CD4-positive, alpha-beta T cell treated with Interleukin-4 for 4 hours (primary cell): ENCODE measurements around the gene DPY19L3.

Experiments
- DNase-seq: peaks from one replicate; pipeline ENCODE4 v3.0.0-alpha.2; 2020

DPY19L3 gene

DNA sequence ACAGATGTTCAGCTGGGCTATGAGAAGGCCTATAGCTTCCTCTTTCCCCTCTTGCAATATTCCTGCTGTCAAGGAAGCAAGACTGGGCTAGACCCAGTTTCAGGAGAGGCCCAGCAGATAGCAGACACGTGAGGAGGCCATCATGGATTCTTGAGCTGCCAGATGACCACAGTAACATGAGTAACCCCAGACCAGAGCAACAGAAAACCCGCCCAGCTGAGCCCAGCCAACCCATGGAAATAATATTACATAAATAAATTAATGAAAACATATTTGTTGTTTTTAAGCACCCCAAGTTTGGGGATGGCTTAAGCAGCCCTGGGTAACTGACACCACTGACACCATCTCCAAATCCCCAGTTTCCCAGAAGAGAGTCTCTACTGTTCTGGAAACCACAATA, 125.2 kb downstream of the DPY19L3 start:
- DNase-seq = no peak

DNA sequence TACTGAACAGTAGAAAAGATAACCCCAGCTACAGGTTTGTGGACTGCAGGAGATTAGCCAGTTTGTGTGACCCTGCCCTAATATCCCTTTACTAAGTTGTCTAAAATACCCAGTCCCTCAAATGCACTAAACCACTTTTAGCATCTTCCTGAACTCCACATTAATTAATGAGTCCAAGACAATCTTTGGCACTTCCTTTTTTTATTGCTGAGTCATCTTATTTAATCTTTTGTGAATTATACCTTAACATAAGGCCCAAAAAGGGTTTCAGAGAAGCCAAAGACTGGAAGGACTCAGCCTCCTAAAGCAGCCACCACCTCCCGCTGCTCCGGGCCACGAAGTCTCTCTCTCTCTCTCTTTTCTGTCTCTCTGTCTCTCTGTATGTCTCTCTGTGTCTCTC, 126.7 kb downstream of the DPY19L3 start:
- no peak for DNase-seq
